ENCODE data around the gene COL23A1.

GRCh38 chr5:178605788-178606187 is 15.6 kb upstream of the COL23A1 start:
- TF ChIP-seq CTCF (IDR thresholded peaks at IDR 0.05) = no peak
- no peak for TF ChIP-seq POLR2A (IDR thresholded peaks at IDR 0.05)

Measured in tibial nerve (tissue), 3 donors.